IMR-90 (cell line): Measurements from ENCODE around the gene LHPP. TPM values are rescaled to one million over a fixed set of nuclear protein-coding genes. Genes with fewer than 3 reads are reported as not detected.

Experiments
- ATAC-seq: fragments of 200-7000 bp; cut with Tn5 transposase; 2 replicates; pipeline ENCODE4 v1.9.1; 2020; ENCODE audit warnings: low read depth, mild to moderate bottlenecking, moderate library complexity
- BruUV-seq: library from RNA; stranded (reverse); fragments of 400-500 nt; replicated peaks from 2 replicates; lab custom pipeline; 2021; lab: Mats Ljungman, UMichigan
- CTCF ChIA-PET: fragments of 300-600 bp; formaldehyde crosslinking; extraction: SDS; loops from one replicate; lab custom pipeline; 2021; ENCODE audit warnings: antibody characterized with exemption; lab: Yijun Ruan, JAX
- POLR2A ChIA-PET: fragments of 300-600 bp; sonication (Branson Sonifier 250); formaldehyde crosslinking; loops from one replicate; lab custom pipeline; 2022; ENCODE audit warnings: antibody characterized with exemption; ENCODE audit not compliant: unreplicated experiment; lab: Charles Lee
- DNase-seq: peaks from one replicate; pipeline ENCODE4 v3.0.0; 2013
- H2AFZ ChIP-seq: replicated peaks from 2 replicates; pipeline ENCODE3; 2013; ENCODE audit warnings: low read length, mild to moderate bottlenecking; ENCODE audit not compliant: poor library complexity
- H2AK5ac ChIP-seq: 2 replicates; pipeline ENCODE4 v1.6.1; 2013; ENCODE audit warnings: low read depth, low read length, inconsistent platforms
- H2AK9ac ChIP-seq: replicated peaks from 2 replicates; pipeline ENCODE3; 2013; ENCODE audit warnings: mild to moderate bottlenecking, low read depth, low read length, moderate library complexity; ENCODE audit not compliant: poor library complexity
- H2BK120ac ChIP-seq: 2 replicates; pipeline ENCODE4 v1.6.1; 2013; ENCODE audit warnings: low read depth, low read length, inconsistent platforms
- H2BK15ac ChIP-seq: 3 replicates; pipeline ENCODE4 v1.6.1; 2013; ENCODE audit warnings: low read depth, low read length, inconsistent platforms
- H2BK20ac ChIP-seq: 2 replicates; pipeline ENCODE4 v1.6.1; 2013; ENCODE audit warnings: low read depth, mild to moderate bottlenecking, inconsistent platforms, low read length, moderate library complexity
- H2BK5ac ChIP-seq: 2 replicates; pipeline ENCODE4 v1.6.1; 2013; ENCODE audit warnings: mild to moderate bottlenecking, low read depth, low read length, inconsistent platforms; ENCODE audit not compliant: poor library complexity, severe bottlenecking
- H3K14ac ChIP-seq: replicated peaks from 2 replicates; pipeline ENCODE4 v1.6.1; 2013; ENCODE audit warnings: low read depth, low read length, inconsistent platforms
- H3K18ac ChIP-seq: 2 replicates; pipeline ENCODE4 v1.6.1; 2013; ENCODE audit warnings: low read depth, low read length, control low read depth
- H3K23ac ChIP-seq: 2 replicates; pipeline ENCODE4 v1.6.1; 2013; ENCODE audit warnings: low read depth, low read length, inconsistent platforms
- H3K27ac ChIP-seq: 2 replicates; pipeline ENCODE4 v1.5.1; 2013; ENCODE audit warnings: mild to moderate bottlenecking, control low read depth, low read length; ENCODE audit not compliant: insufficient read depth
- H3K27me3 ChIP-seq: 2 replicates; pipeline ENCODE4 v1.6.1; 2013; ENCODE audit warnings: low read length; ENCODE audit not compliant: control insufficient read depth, insufficient read depth
- H3K36me3 ChIP-seq: 2 replicates; pipeline ENCODE4 v1.6.1; 2013; ENCODE audit warnings: low read length, mixed read lengths; ENCODE audit not compliant: control insufficient read depth, insufficient read depth
- H3K4ac ChIP-seq: 2 replicates; pipeline ENCODE4 v1.6.1; 2013; ENCODE audit warnings: low read depth, low read length, inconsistent platforms
- H3K4me1 ChIP-seq: 2 replicates; pipeline ENCODE4 v1.6.1; 2013; ENCODE audit warnings: low read length, mixed read lengths; ENCODE audit not compliant: control insufficient read depth, insufficient read depth
- H3K4me2 ChIP-seq: 2 replicates; pipeline ENCODE4 v1.6.1; 2013; ENCODE audit warnings: low read depth, mild to moderate bottlenecking, control low read depth, low read length, moderate library complexity
- H3K4me3 ChIP-seq: 2 replicates; pipeline ENCODE4 v1.5.1; 2013; ENCODE audit warnings: low read depth, mild to moderate bottlenecking, control low read depth, low read length, moderate library complexity; ENCODE audit not compliant: insufficient read depth
- H3K56ac ChIP-seq: 2 replicates; pipeline ENCODE4 v1.6.1; 2013; ENCODE audit warnings: low read length, inconsistent platforms; ENCODE audit not compliant: insufficient read depth; ENCODE audit errors: extremely low read depth
- H3K79me1 ChIP-seq, 2 experiments: 2 replicates each; pipeline ENCODE4 v1.6.1; 2013; ENCODE audit warnings: low read length in 2 of 2, inconsistent platforms in 1 of 2, low read depth in 1 of 2
- H3K9ac ChIP-seq: 2 replicates; pipeline ENCODE4 v1.6.1; 2013; ENCODE audit warnings: low read depth, low read length, control low read depth
- H3K9me1 ChIP-seq: 2 replicates; pipeline ENCODE4 v1.6.1; 2013; ENCODE audit warnings: low read length, inconsistent platforms; ENCODE audit not compliant: insufficient read depth
- H3K9me3 ChIP-seq: 2 replicates; pipeline ENCODE4 v1.6.1; 2013; ENCODE audit warnings: low read length; ENCODE audit not compliant: control insufficient read depth, insufficient read depth
- H4K20me1 ChIP-seq: 2 replicates; pipeline ENCODE4 v1.6.1; 2013; ENCODE audit warnings: low read length, inconsistent platforms; ENCODE audit not compliant: insufficient read depth
- H4K5ac ChIP-seq: 2 replicates; pipeline ENCODE4 v1.6.1; 2013; ENCODE audit warnings: mild to moderate bottlenecking, low read depth, low read length, control low read depth
- H4K8ac ChIP-seq, 2 experiments: 2 replicates each; pipeline ENCODE4 v1.6.1; 2013; ENCODE audit warnings: low read depth in 2 of 2, low read length in 2 of 2, control low read depth in 1 of 2, inconsistent platforms in 1 of 2
- H4K91ac ChIP-seq: 2 replicates; pipeline ENCODE4 v1.6.1; 2013; ENCODE audit warnings: low read depth, low read length, inconsistent platforms; ENCODE audit not compliant: insufficient read depth
- BHLHE40 ChIP-seq: fragments of 150-350 bp; IDR thresholded peaks from 2 replicates; pipeline ENCODE4 v1.6.1; 2016; ENCODE audit warnings: mild to moderate bottlenecking, low read depth, low read length
- CEBPB ChIP-seq: IDR thresholded peaks from 2 replicates; pipeline ENCODE4 v1.6.1; 2012; ENCODE audit warnings: low read depth, low read length, improper control_type of control experiment
- CHD1 ChIP-seq: IDR thresholded peaks from 2 replicates; pipeline ENCODE4 v1.6.1; 2012; ENCODE audit warnings: low read depth, low read length, improper control_type of control experiment
- FOS ChIP-seq: fragments of 150-350 bp; IDR thresholded peaks from 2 replicates; pipeline ENCODE4 v1.6.1; 2016; ENCODE audit warnings: low read depth, low read length
- MAFK ChIP-seq: IDR thresholded peaks from 2 replicates; pipeline ENCODE4 v1.6.1; 2012; ENCODE audit warnings: low read depth, low read length, improper control_type of control experiment
- MAZ ChIP-seq: IDR thresholded peaks from 2 replicates; pipeline ENCODE4 v1.6.1; 2012; ENCODE audit warnings: low read depth, mild to moderate bottlenecking, low read length, improper control_type of control experiment, moderate library complexity, borderline replicate concordance
- MXI1 ChIP-seq: IDR thresholded peaks from 2 replicates; pipeline ENCODE4 v1.6.1; 2012; ENCODE audit warnings: low read depth, mild to moderate bottlenecking, low read length, moderate library complexity, borderline replicate concordance
- NFE2L2 ChIP-seq: fragments of 150-350 bp; IDR thresholded peaks from 2 replicates; pipeline ENCODE4 v1.6.1; 2016; ENCODE audit warnings: low read depth, mild to moderate bottlenecking, low read length
- POLR2A ChIP-seq: IDR thresholded peaks from 2 replicates; pipeline ENCODE4 v1.6.1; 2012; ENCODE audit warnings: mild to moderate bottlenecking, low read depth, low read length
- RAD21 ChIP-seq: IDR thresholded peaks from 2 replicates; pipeline ENCODE4 v1.6.1; 2012; ENCODE audit warnings: low read length, improper control_type of control experiment
- RCOR1 ChIP-seq: IDR thresholded peaks from 2 replicates; pipeline ENCODE4 v1.6.1; 2012; ENCODE audit warnings: mild to moderate bottlenecking, low read length, improper control_type of control experiment; ENCODE audit not compliant: insufficient replicate concordance
- RFX5 ChIP-seq: IDR thresholded peaks from 2 replicates; pipeline ENCODE4 v1.8.0; 2012; ENCODE audit warnings: low read depth, mild to moderate bottlenecking, low read length, moderate library complexity
- SMC3 ChIP-seq: fragments of 150-350 bp; IDR thresholded peaks from 2 replicates; pipeline ENCODE4 v1.6.1; 2016; ENCODE audit warnings: low read depth, mild to moderate bottlenecking, antibody characterized with exemption, low read length, moderate library complexity
- WGBS, 2 experiments: methylation state at CpG; one replicate each; pipeline versions ENCODE4 v1.1.5 to v1.1.7; 2013; ENCODE audit warnings: missing lambda C conversion rate in 2 of 2; ENCODE audit not compliant: insufficient read length in 1 of 2; ENCODE audit errors: extremely low coverage in 2 of 2; 5-methylcytosine and 5-hydroxymethylcytosine counted together
- dilution Hi-C: fragments of 300-500 bp; cut with HindIII; formaldehyde crosslinking; loops from one replicate; pipeline ENCODE4 v1.14.3; 2018; ENCODE audit warnings: low sequenced_read_pairs; ENCODE audit not compliant: unreplicated experiment
- in situ Hi-C: fragments of 300-500 bp; cut with MboI; formaldehyde crosslinking; loops from 3 replicates; pipeline ENCODE4 v1.14.3; 2019; ENCODE audit warnings: low sequenced_read_pairs, inconsistent platforms, mixed read lengths
- intact Hi-C: fragments of 100-400 bp; cut with micrococcal nuclease; formaldehyde crosslinking; loops from 2 replicates; pipeline ENCODE4 v1.10.0; 2022
- polyA plus RNA-seq, 3 experiments: library from polyadenylated mRNA; depleted of rRNA; stranded (reverse); fragments of >200 nt; gene quantifications; 2 replicates each; pipeline ENCODE4 v1.2.3, GENCODE V29; 2012; ENCODE audit warnings: low replicate concordance in 1 of 3
- total RNA-seq: library from RNA; depleted of rRNA; stranded (reverse); fragments of >200 nt; gene quantifications from 2 replicates; pipeline ENCODE4 v1.2.3, GENCODE V29; 2012
- TF ChIP-seq, protein P1 (sequence below): fragments of 150-350 bp; IDR thresholded peaks from 2 replicates; pipeline ENCODE4 v1.6.1; 2017; ENCODE audit warnings: mild to moderate bottlenecking, antibody characterized with exemption, low read length, low read depth
- TF ChIP-seq, protein P2 (sequence below): conservative IDR thresholded peaks from 2 replicates; pipeline ENCODE4 v1.5.1; 2012; ENCODE audit warnings: mild to moderate bottlenecking, low read depth, low read length, improper control_type of control experiment

Gene LHPP
- total and polyA plus RNA-seq, 2 of the 4 experiments (the other 2 are of a cell fraction): 2.7 to 8.3 TPM

- intact Hi-C loops (loop anchor here (1.0 to 10.0 kb wide), 3 partner anchors 55 to 1263 kb away; partner anchors contain the start of gene BUB3), dilution Hi-C loops (no loop called here), in situ Hi-C loops (no loop called here)
- Histone ChIP-seq H2AK9ac (peak overlapping the region; percentile 93), H4K5ac (no peak overlapping the region), H3K36me3 (no peaks in the 10 kb centered on the region), H2BK120ac (no peak overlapping the region), H3K4me2 (peak overlapping the region; percentile 95), H3K27ac (peak overlapping the region; percentile 63), H4K8ac (peak overlapping the region; percentile 12 to 42; a peak in 2 of 4 replicates), H3K9ac (peak overlapping the region; percentile 79), H3K56ac (no peak overlapping the region), H2BK20ac (no peak overlapping the region), H3K4me1 (peaks cover 2% of the 10 kb centered on the region; the same call in 1 of the 2 replicates), H2AK5ac (no peak overlapping the region), H3K27me3 (peaks cover 7% of the 10 kb centered on the region; the same call in 1 of the 2 replicates), H3K9me1 (peaks cover 3% of the 10 kb centered on the region; the same call in 1 of the 2 replicates), H3K18ac (no peak overlapping the region), H2BK15ac (no peak overlapping the region), H3K9me3 (no peaks in the 10 kb centered on the region), H2AFZ (peak overlapping the region; percentile 89), H3K23ac (no peak overlapping the region; the same call in 1 of the 2 replicates), H3K4me3 (peak overlapping the region; percentile 67), H4K91ac (no peak overlapping the region), H3K4ac (peak overlapping the region; percentile 25; the same call in 1 of the 2 replicates), H3K14ac (peak overlapping the region; percentile 51), H2BK5ac (peak overlapping the region; percentile 29), H3K79me1 (peaks cover 16 to 32% of the 10 kb centered on the region in 2 experiments), H4K20me1 (peaks cover 23% of the 10 kb centered on the region; the same call in 1 of the 2 replicates)
- BruUV-seq: no TSS peak
- DNase-seq: peak; percentile 44
- POLR2A ChIA-PET: interaction anchor here (0.6 kb wide), 1 partner anchor 15 kb away, joined by 3 read pairs; no protein-coding TSS in a partner anchor
- 6% methylated on average over 14 of the region's 64 CpGs; no CpG with 5 or more reads in 1 of the 2 experiments for WGBS, 2 experiments
- ATAC-seq: peak; percentile 73
- CTCF ChIA-PET: no interaction called here
- TF ChIP-seq, protein P1, sequence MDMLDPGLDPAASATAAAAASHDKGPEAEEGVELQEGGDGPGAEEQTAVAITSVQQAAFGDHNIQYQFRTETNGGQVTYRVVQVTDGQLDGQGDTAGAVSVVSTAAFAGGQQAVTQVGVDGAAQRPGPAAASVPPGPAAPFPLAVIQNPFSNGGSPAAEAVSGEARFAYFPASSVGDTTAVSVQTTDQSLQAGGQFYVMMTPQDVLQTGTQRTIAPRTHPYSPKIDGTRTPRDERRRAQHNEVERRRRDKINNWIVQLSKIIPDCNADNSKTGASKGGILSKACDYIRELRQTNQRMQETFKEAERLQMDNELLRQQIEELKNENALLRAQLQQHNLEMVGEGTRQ: peak; percentile 49; the same call in 1 of the 2 replicates
- TF ChIP-seq RCOR1: no peak
- TF ChIP-seq CHD1: no peak
- no peak for TF ChIP-seq MAFK
- TF ChIP-seq BHLHE40: 0 out of 2 replicates have a peak, but pooled peaks have one; percentile 38
- TF ChIP-seq MXI1: peak; percentile 65; the same call in 1 of the 2 replicates
- TF ChIP-seq RAD21: no peak
- no peak for TF ChIP-seq CEBPB
- no peak for TF ChIP-seq NFE2L2
- TF ChIP-seq, protein P2, sequence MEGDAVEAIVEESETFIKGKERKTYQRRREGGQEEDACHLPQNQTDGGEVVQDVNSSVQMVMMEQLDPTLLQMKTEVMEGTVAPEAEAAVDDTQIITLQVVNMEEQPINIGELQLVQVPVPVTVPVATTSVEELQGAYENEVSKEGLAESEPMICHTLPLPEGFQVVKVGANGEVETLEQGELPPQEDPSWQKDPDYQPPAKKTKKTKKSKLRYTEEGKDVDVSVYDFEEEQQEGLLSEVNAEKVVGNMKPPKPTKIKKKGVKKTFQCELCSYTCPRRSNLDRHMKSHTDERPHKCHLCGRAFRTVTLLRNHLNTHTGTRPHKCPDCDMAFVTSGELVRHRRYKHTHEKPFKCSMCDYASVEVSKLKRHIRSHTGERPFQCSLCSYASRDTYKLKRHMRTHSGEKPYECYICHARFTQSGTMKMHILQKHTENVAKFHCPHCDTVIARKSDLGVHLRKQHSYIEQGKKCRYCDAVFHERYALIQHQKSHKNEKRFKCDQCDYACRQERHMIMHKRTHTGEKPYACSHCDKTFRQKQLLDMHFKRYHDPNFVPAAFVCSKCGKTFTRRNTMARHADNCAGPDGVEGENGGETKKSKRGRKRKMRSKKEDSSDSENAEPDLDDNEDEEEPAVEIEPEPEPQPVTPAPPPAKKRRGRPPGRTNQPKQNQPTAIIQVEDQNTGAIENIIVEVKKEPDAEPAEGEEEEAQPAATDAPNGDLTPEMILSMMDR: no peak
- TF ChIP-seq SMC3: no peak
- TF ChIP-seq FOS: no peak
- no peak for TF ChIP-seq RFX5
- peak; percentile 8; the same call in 1 of the 2 replicates for TF ChIP-seq MAZ
- no peak for TF ChIP-seq POLR2A
Measured at GRCh38 chr10:124417895-124418725, 43.5 kb upstream of the LHPP start.
